Panc1 (cell line): ENCODE measurements around the gene METTL16. TPM values are rescaled to one million over a fixed set of nuclear protein-coding genes. Genes with fewer than 3 reads are reported as not detected.

ENCODE experiments used
- ATAC-seq: fragments of 200-7000 bp; cut with Tn5 transposase; 2 replicates; pipeline ENCODE4 v1.9.1; 2020; ENCODE audit warnings: mild to moderate bottlenecking, moderate library complexity
- BruUV-seq: library from RNA; stranded (reverse); fragments of 400-500 nt; replicated peaks from 2 replicates; lab custom pipeline; 2021; lab: Mats Ljungman, UMichigan
- CTCF ChIA-PET: fragments of 300-600 bp; sonication (Branson Sonifier 250); formaldehyde crosslinking; loops from one replicate; lab custom pipeline; 2022; ENCODE audit warnings: antibody characterized with exemption; lab: Charles Lee
- POLR2A ChIA-PET: fragments of 300-600 bp; sonication (Branson Sonifier 250); formaldehyde crosslinking; loops from one replicate; lab custom pipeline; 2022; ENCODE audit warnings: antibody characterized with exemption; lab: Charles Lee
- DNase-seq: peaks from one replicate; pipeline ENCODE4 v3.0.0-alpha.2; 2010; ENCODE audit warnings: low read depth, low spot score
- H3K27ac ChIP-seq: 2 replicates; pipeline ENCODE4 v1.5.1; 2011; ENCODE audit warnings: mild to moderate bottlenecking, low read length, inconsistent platforms
- H3K27me3 ChIP-seq: fragments of 200-500 bp; sonication (Bioruptor generic); 2 replicates; pipeline ENCODE4 v1.6.0; 2014; ENCODE audit warnings: low read length, inconsistent platforms; ENCODE audit not compliant: control insufficient read depth, insufficient read depth
- H3K36me3 ChIP-seq: fragments of 200-500 bp; sonication (Bioruptor generic); 2 replicates; pipeline ENCODE4 v1.5.1; 2014; ENCODE audit warnings: inconsistent platforms, mild to moderate bottlenecking, low read length, moderate library complexity; ENCODE audit not compliant: control insufficient read depth, insufficient read depth
- H3K4me1 ChIP-seq: 2 replicates; pipeline ENCODE4 v1.5.1; 2011; ENCODE audit warnings: inconsistent platforms, mild to moderate bottlenecking, low read length, moderate library complexity; ENCODE audit not compliant: control insufficient read depth, insufficient read depth
- H3K4me3 ChIP-seq, 2 experiments: 2 replicates each; pipeline ENCODE4 v1.5.1; 2011 to 2012; ENCODE audit warnings: low read depth in 2 of 2, low read length in 2 of 2, mild to moderate bottlenecking in 2 of 2, inconsistent platforms in 1 of 2, moderate library complexity in 1 of 2
- H3K9me3 ChIP-seq: fragments of 200-500 bp; sonication (Bioruptor generic); 2 replicates; pipeline ENCODE4 v1.5.1; 2014; ENCODE audit warnings: low read depth, mild to moderate bottlenecking, inconsistent platforms, low read length, moderate library complexity; ENCODE audit not compliant: control insufficient read depth, insufficient read depth
- CTCF ChIP-seq: fragments of 450-650 bp; IDR thresholded peaks from 2 replicates; pipeline ENCODE4 v1.5.1; 2017; ENCODE audit warnings: mild to moderate bottlenecking
- POLR2AphosphoS5 ChIP-seq: IDR thresholded peaks from 2 replicates; pipeline ENCODE4 v1.6.1; 2012; ENCODE audit warnings: mild to moderate bottlenecking, low read depth, low read length, moderate library complexity
- REST ChIP-seq, 2 experiments: IDR thresholded peaks; 2 replicates each; pipeline ENCODE4 v1.6.1; 2011 to 2012; ENCODE audit warnings: low read depth in 2 of 2, control low read depth in 1 of 2, low read length in 1 of 2, mild to moderate bottlenecking in 1 of 2, moderate library complexity in 1 of 2; ENCODE audit not compliant: insufficient read depth in 1 of 2
- SIN3A ChIP-seq: IDR thresholded peaks from 2 replicates; pipeline ENCODE4 v1.6.1; 2012; ENCODE audit warnings: low read depth, mild to moderate bottlenecking, low read length, moderate library complexity, borderline replicate concordance; ENCODE audit not compliant: insufficient read depth
- TCF7L2 ChIP-seq: IDR thresholded peaks from 2 replicates; pipeline ENCODE4 v1.6.1; 2011; ENCODE audit warnings: mild to moderate bottlenecking, low read depth, low read length, inconsistent platforms
- in situ Hi-C: cut with HindIII; loops from 2 replicates; pipeline ENCODE4 v1.10.0; 2016; ENCODE audit warnings: low sequenced_read_pairs, low pct_unique_long_range_greater_than_20kb
- intact Hi-C: fragments of 100-400 bp; cut with micrococcal nuclease; formaldehyde crosslinking; loops from one replicate; pipeline ENCODE4 v1.10.0; 2022; ENCODE audit not compliant: unreplicated experiment
- total RNA-seq: library from RNA; stranded (reverse); gene quantifications from one replicate; pipeline ENCODE4 v1.2.1, GENCODE V29; 2021; ENCODE audit not compliant: unreplicated experiment

The METTL16 gene
- total RNA-seq, 1 experiment from 2014 or later, result 34.7 TPM

DNA sequence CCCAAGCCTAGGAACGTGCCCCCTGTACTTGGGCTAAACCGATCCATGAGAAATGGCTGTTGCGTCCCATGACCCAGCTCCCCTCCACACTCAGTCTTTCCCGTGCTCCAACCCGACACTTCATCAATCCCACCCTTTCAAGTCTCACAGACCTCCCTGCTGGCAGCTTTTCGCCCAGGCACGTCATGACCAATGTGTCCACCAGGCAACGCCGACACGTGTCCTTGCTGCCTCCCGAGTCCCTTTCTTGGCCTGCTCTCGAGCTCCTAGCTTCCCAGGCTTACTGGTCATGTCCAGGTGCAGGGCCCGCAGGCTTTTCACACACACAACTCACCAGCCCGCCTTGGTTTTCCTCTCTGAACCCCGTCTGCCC is 123.0 kb downstream of the METTL16 start:
- no peak for TF ChIP-seq SIN3A
- no peak for TF ChIP-seq POLR2AphosphoS5
- TF ChIP-seq REST (IDR thresholded peaks at IDR 0.05; ENCODE audit: insufficient read depth in 1 of 2, low read depth in 2 of 2, low read length in 1 of 2), result no peak
- TF ChIP-seq TCF7L2, result no peak
- TF ChIP-seq CTCF, result no peak
- intact Hi-C loops (no loop called here), in situ Hi-C loops (no loop called here)
- POLR2A ChIA-PET, result interaction anchor here (0.6 kb wide), 1 partner anchor 122 kb away, joined by 3 read pairs; no protein-coding TSS in a partner anchor
- CTCF ChIA-PET, result no interaction called here
- Histone ChIP-seq H3K36me3 (no peaks in the 10 kb centered on the region), H3K27ac (no peak overlapping the region), H3K27me3 (no peaks in the 10 kb centered on the region), H3K4me3 (no peak overlapping the region), H3K9me3 (no peaks in the 10 kb centered on the region), H3K4me1 (peaks cover 19% of the 10 kb centered on the region)
- DNase-seq, result no peak
- no TSS peak for BruUV-seq
- ATAC-seq, result no peak

DNA sequence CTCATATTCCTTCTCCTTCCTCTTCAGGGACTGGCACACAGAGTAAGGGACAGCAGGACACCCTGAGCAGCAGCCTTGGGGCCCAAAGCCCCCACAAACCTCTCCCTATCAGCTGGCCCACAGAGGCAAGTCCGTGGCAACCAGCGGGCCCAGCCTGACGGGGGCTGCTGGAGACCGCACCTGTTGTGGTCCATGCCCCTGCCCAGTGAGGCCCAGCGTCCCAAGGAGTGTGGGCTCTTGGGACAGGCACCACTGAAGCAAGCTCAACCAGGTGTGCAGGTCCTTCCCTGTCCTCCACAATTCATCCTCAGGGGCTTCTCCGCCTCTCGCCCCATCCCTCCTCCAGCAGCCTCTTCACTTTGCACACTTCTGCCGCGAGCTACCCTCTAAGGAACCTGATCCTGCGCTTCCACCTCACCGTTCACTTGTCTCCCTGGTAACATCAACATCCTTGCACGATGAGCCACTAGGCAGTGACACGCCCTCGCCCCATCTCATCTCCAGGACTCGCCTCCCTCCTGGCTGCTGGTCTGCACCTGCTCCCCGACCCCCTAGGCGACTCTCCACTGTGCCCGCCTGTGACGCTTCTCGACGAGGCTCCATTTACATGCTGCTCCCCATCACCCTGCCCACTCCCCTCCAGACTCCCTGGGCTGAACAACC is 123.5 kb downstream of the METTL16 start:
- no peak overlapping the region for H3K27ac ChIP-seq
- H3K27me3 ChIP-seq, result no peaks in the 10 kb centered on the region
- DNase-seq (no peak), ATAC-seq (no peak)
- ChIA-PET POLR2A (interaction anchor here (0.6 kb wide), 1 partner anchor 122 kb away, joined by 3 read pairs; no protein-coding TSS in a partner anchor), CTCF (no interaction called here)
- H3K36me3 ChIP-seq, result no peaks in the 10 kb centered on the region
- peaks cover 21% of the 10 kb centered on the region for H3K4me1 ChIP-seq
- intact Hi-C loops, result no loop called here
- no peak overlapping the region for H3K4me3 ChIP-seq
- TF ChIP-seq SIN3A, result no peak
- TF ChIP-seq POLR2AphosphoS5, result no peak
- no peak for TF ChIP-seq REST (IDR thresholded peaks at IDR 0.05; ENCODE audit: insufficient read depth in 1 of 2, low read depth in 2 of 2, low read length in 1 of 2)
- no peak for TF ChIP-seq CTCF
- TF ChIP-seq TCF7L2, result no peak
- H3K9me3 ChIP-seq, result no peaks in the 10 kb centered on the region
- in situ Hi-C loops, result no loop called here
- BruUV-seq, result no TSS peak
